ES-I3 (cell line): ENCODE data around the gene PLCG1.

ENCODE experiments used
- H3K36me3 ChIP-seq: 2 replicates; pipeline ENCODE4 v1.6.1; 2013; ENCODE audit warnings: mild to moderate bottlenecking, low read length, control low read depth, moderate library complexity; ENCODE audit not compliant: insufficient read depth
- H3K4me1 ChIP-seq: 2 replicates; pipeline ENCODE4 v1.6.1; 2013; ENCODE audit warnings: mild to moderate bottlenecking, control low read depth, low read length; ENCODE audit not compliant: insufficient read depth
- H3K9ac ChIP-seq: 2 replicates; pipeline ENCODE4 v1.6.1; 2013; ENCODE audit warnings: low read depth, mild to moderate bottlenecking, low read length, moderate library complexity
- H3K9me3 ChIP-seq: 2 replicates; pipeline ENCODE4 v1.6.1; 2013; ENCODE audit warnings: mild to moderate bottlenecking, low read length, moderate library complexity; ENCODE audit not compliant: control insufficient read depth, insufficient read depth

The PLCG1 gene

GRCh38 chr20:41162396-41162795, 25.1 kb downstream of the PLCG1 start:
- peaks cover 6% of the 10 kb centered on the region for H3K4me1 ChIP-seq
- peaks cover 45% of the 10 kb centered on the region for H3K36me3 ChIP-seq
- no peak overlapping the region for H3K9ac ChIP-seq
- no peaks in the 10 kb centered on the region for H3K9me3 ChIP-seq

GRCh38 chr20:41163821-41164220, 26.5 kb downstream of the PLCG1 start:
- H3K4me1 ChIP-seq, result no peaks in the 10 kb centered on the region
- no peak overlapping the region for H3K9ac ChIP-seq
- H3K36me3 ChIP-seq, result peaks cover 50% of the 10 kb centered on the region
- no peaks in the 10 kb centered on the region for H3K9me3 ChIP-seq

GRCh38 chr20:41165001-41165882, 27.9 kb downstream of the PLCG1 start:
- Histone ChIP-seq H3K9ac (no peak overlapping the region), H3K4me1 (no peaks in the 10 kb centered on the region), H3K36me3 (peaks cover 58% of the 10 kb centered on the region), H3K9me3 (no peaks in the 10 kb centered on the region)

DNA sequence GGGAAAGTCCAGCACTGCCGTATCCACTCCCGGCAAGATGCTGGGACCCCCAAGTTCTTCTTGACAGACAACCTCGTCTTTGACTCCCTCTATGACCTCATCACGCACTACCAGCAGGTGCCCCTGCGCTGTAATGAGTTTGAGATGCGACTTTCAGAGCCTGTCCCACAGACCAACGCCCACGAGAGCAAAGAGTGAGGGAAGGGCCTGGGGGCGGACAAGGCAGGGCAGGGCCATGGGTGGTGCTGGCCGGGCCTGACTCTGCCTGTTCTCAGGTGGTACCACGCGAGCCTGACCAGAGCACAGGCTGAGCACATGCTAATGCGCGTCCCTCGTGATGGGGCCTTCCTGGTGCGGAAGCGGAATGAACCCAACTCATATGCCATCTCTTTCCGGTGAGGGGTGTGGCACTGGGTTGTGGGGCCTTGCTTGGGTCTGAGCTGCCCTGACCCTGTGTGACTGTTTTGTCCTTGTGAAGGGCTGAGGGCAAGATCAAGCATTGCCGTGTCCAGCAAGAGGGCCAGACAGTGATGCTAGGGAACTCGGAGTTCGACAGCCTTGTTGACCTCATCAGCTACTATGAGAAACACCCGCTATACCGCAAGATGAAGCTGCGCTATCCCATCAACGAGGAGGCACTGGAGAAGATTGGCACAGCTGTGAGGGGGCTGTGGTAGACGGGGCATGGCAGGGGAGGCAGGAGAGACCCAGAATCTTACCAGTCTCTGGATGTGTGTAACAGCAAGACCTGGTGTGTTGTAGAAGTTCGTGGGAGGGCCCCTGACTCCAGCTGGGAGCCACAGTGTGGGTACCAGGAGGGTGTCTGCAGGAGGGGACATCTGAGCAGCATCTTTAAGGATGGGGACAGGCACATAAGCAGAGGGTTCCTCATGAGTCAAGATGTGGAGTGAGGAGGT, 29.1 kb downstream of the PLCG1 start:
- no peaks in the 10 kb centered on the region for H3K9me3 ChIP-seq
- no peak overlapping the region for H3K9ac ChIP-seq
- no peaks in the 10 kb centered on the region for H3K4me1 ChIP-seq
- peaks cover 56% of the 10 kb centered on the region for H3K36me3 ChIP-seq

DNA sequence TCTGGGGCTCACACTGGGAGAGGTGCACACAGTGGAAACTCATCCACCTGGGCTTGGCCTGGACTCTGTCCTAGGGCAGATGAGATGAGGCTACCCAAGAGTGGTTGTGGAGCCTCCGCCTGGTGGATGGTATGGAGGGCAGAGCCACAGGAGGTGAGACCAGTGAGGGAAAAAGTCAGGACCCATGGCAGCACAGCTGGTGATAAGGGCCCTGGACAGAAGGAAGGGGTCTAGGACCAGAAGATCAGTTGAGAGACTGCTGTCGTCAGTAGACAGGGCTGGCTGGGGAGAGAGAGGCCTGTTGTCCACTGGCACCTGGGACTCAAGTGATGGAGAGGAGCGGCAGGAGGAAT, 29.8 kb downstream of the PLCG1 start:
- Histone ChIP-seq H3K36me3 (peaks cover 56% of the 10 kb centered on the region), H3K9ac (no peak overlapping the region), H3K9me3 (no peaks in the 10 kb centered on the region), H3K4me1 (no peaks in the 10 kb centered on the region)

DNA sequence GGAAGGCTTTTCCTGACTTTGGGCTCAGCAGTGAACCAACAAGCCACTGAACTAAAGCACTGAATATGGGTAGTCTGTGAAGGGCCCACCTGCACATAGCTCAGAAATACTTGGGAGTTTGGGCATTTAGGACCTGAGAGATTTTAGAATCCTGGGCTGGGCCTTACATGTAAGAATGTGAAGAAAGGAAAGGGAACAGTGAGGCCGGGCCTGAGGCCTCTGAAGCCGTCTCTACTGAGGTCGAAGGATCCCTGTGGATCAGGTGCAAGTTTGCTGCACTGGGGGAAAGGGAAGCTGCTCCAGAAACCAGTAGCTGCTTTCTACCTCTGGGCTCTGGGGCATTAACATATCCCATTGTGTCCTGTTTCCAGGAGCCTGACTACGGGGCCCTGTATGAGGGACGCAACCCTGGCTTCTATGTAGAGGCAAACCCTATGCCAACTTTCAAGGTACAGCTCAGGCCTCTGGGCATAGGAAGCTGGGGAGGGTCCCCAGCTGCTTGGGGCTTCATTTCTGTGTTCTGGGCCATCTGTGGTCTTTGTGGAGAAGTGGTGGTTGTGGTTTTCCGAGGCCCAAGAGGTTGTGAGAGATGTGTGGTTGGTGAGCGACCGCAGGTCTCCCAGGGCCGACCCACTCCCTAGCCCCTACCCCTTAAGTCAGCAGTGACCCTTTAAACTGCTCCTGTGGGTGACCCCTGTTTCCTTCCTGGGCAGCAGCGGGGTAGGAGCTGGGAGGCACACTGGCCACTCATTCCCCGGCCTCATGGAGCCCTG, 30.3 kb downstream of the PLCG1 start:
- no peaks in the 10 kb centered on the region for H3K9me3 ChIP-seq
- no peak overlapping the region for H3K9ac ChIP-seq
- H3K36me3 ChIP-seq, result peaks cover 53% of the 10 kb centered on the region
- no peaks in the 10 kb centered on the region for H3K4me1 ChIP-seq

GRCh38 chr20:41168281-41169161, 31.2 kb downstream of the PLCG1 start:
- Histone ChIP-seq H3K36me3 (peaks cover 51% of the 10 kb centered on the region), H3K9ac (no peak overlapping the region), H3K9me3 (no peaks in the 10 kb centered on the region), H3K4me1 (no peaks in the 10 kb centered on the region)

- Histone ChIP-seq H3K9ac (no peak overlapping the region), H3K9me3 (no peaks in the 10 kb centered on the region), H3K4me1 (no peaks in the 10 kb centered on the region), H3K36me3 (peaks cover 51% of the 10 kb centered on the region)
These were observed 31.9 kb downstream of the PLCG1 start for GRCh38 chr20:41169162-41169690.

- no peaks in the 10 kb centered on the region for H3K4me1 ChIP-seq
- H3K9me3 ChIP-seq, result no peaks in the 10 kb centered on the region
- peaks cover 51% of the 10 kb centered on the region for H3K36me3 ChIP-seq
- no peak overlapping the region for H3K9ac ChIP-seq
These were observed 32.5 kb downstream of the PLCG1 start for GRCh38 chr20:41169791-41170351.

- Histone ChIP-seq H3K9ac (no peak overlapping the region), H3K36me3 (peaks cover 49% of the 10 kb centered on the region), H3K9me3 (no peaks in the 10 kb centered on the region), H3K4me1 (no peaks in the 10 kb centered on the region)
These were observed 33.2 kb downstream of the PLCG1 start for GRCh38 chr20:41170386-41171105.

GRCh38 chr20:41171736-41172295, 34.5 kb downstream of the PLCG1 start:
- H3K4me1 ChIP-seq, result no peaks in the 10 kb centered on the region; the same call in 1 of the 2 replicates
- no peaks in the 10 kb centered on the region for H3K9me3 ChIP-seq
- peaks cover 46% of the 10 kb centered on the region for H3K36me3 ChIP-seq
- no peak overlapping the region for H3K9ac ChIP-seq

GRCh38 chr20:41172296-41173140, 35.2 kb downstream of the PLCG1 start:
- Histone ChIP-seq H3K9ac (no peak overlapping the region), H3K9me3 (no peaks in the 10 kb centered on the region), H3K4me1 (peaks cover 5% of the 10 kb centered on the region; the same call in 1 of the 2 replicates), H3K36me3 (peaks cover 41% of the 10 kb centered on the region)
